ENCODE measurements around the gene MYBPC1. TPM values are rescaled to one million over a fixed set of nuclear protein-coding genes. Genes with fewer than 3 reads are reported as not detected.

The MYBPC1 gene
- total RNA-seq: not detected in 2 replicates

GRCh38 chr12:101594700-101595099 is at the start of gene MYBPC1:
Gene MYBPC1 (plus strand): TSS chr12:101594971. CDS start chr12:101595071, 100 bp downstream.

DNA sequence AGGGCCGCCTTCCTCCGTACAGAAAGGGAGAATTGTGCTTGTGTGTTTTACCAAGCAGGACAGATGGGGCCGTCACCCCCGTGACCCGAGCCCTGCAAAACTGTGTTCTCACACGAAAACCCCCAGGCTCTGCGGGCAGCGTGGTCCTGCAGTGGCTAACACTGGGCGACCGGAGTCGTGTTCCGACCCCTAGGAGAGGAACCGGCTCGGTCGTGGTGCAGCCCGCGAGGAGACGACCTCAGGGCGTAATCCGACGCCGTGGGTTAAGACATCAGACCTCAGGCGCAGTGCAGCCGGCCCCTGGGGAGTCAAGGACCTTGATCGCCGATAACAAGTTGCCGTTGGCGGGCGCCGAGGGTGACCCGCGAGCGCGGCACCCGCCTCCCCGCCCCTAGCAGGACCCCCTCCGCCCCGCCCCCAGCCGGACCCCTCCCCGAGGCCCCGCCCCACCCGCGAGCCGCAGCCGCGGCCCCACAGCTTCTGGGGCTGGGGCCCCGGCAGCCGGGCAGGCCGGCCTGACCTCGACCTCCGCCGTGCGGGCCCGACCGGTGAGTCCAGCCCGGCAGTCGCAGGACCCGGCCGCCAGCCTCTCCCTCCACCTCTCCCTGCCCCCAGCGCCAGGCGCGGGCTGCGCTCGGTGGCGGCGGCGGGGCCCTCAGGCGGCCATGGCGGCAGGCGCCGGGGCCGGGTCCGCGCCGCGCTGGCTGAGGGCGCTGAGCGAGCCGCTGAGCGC is 102.6 kb downstream of the MYBPC1 start, which contains the start of gene CHPT1:
CHPT1 (plus strand) TSS at position 444 of the 733 bp plus-strand sequence; CDS start at position 666, 222 bp downstream.

Small RNA genes within 50 kb of the gene (small RNA-seq; reads per million reads assigned to genes)
- gene RNY1P16: not detected

Other genes starting within 250 kb of the MYBPC1 start
- gene ARL1, start 187.2 kb upstream of the MYBPC1 start, total RNA-seq: 70.6 and 72.8 TPM in 2 replicates
- not detected in 2 replicates for gene SPIC, start 119.6 kb upstream of the MYBPC1 start, total RNA-seq
- 25.7 and 33.2 TPM in 2 replicates for gene CHPT1, start 102.7 kb downstream of the MYBPC1 start, total RNA-seq
- gene SYCP3, start 144.5 kb downstream of the MYBPC1 start, total RNA-seq: 0.39 TPM in 1 of 2 replicates, not detected in the other
- gene GNPTAB, start 236.0 kb downstream of the MYBPC1 start, total RNA-seq: 15.4 and 22.3 TPM in 2 replicates